Neuronal stem cell (in vitro differentiated cells): ENCODE data around the gene PLXDC1.

Source experiments
- DNase-seq: peaks from one replicate; pipeline ENCODE4 v3.0.0-alpha.2; 2013; ENCODE audit warnings: low spot score
- H2AFZ ChIP-seq: one replicate; pipeline ENCODE4 v1.6.1; 2013; ENCODE audit warnings: mild to moderate bottlenecking, low read length, inconsistent platforms
- H2AK5ac ChIP-seq: 2 replicates; pipeline ENCODE4 v1.6.1; 2013; ENCODE audit warnings: low read depth, mild to moderate bottlenecking, inconsistent platforms, low read length, moderate library complexity, mixed read lengths
- H2BK120ac ChIP-seq: 2 replicates; pipeline ENCODE4 v1.6.1; 2013; ENCODE audit warnings: low read depth, mild to moderate bottlenecking, inconsistent platforms, low read length, moderate library complexity, mixed read lengths
- H2BK12ac ChIP-seq: one replicate; pipeline ENCODE4 v1.6.1; 2013; ENCODE audit warnings: low read length, inconsistent platforms
- H2BK15ac ChIP-seq: 2 replicates; pipeline ENCODE4 v1.6.1; 2013; ENCODE audit warnings: mild to moderate bottlenecking, low read length, inconsistent platforms, mixed read lengths
- H2BK5ac ChIP-seq: one replicate; pipeline ENCODE4 v1.6.1; 2013; ENCODE audit warnings: inconsistent platforms, mild to moderate bottlenecking, low read length, moderate library complexity
- H3K14ac ChIP-seq: one replicate; pipeline ENCODE4 v1.6.1; 2013; ENCODE audit warnings: low read length, inconsistent platforms
- H3K18ac ChIP-seq: 2 replicates; pipeline ENCODE4 v1.6.1; 2013; ENCODE audit warnings: low read length, inconsistent platforms
- H3K23ac ChIP-seq: 2 replicates; pipeline ENCODE4 v1.6.1; 2013; ENCODE audit warnings: low read depth, mild to moderate bottlenecking, mixed read lengths, low read length, inconsistent platforms; ENCODE audit not compliant: poor library complexity
- H3K27ac ChIP-seq: replicated peaks from 3 replicates; pipeline ENCODE4 v1.5.1; 2013; ENCODE audit warnings: low read length, inconsistent platforms
- H3K27me3 ChIP-seq, 3 experiments: 2 replicates each; pipeline ENCODE4 v1.6.1; 2013; ENCODE audit warnings: low read length in 3 of 3, mild to moderate bottlenecking in 2 of 3, inconsistent platforms in 1 of 3, low read depth in 1 of 3, mixed read lengths in 1 of 3, moderate library complexity in 1 of 3; ENCODE audit not compliant: control insufficient read depth in 3 of 3, insufficient read depth in 3 of 3
- H3K36me3 ChIP-seq, 2 donors: replicated peaks in 1 of 2; 2 replicates each; pipeline ENCODE4 v1.6.1; 2013; ENCODE audit warnings: low read length in 2 of 2; ENCODE audit not compliant: control insufficient read depth in 2 of 2, insufficient read depth in 2 of 2
- H3K4ac ChIP-seq: 2 replicates; pipeline ENCODE4 v1.6.1; 2013; ENCODE audit warnings: inconsistent platforms, mild to moderate bottlenecking, low read length, moderate library complexity
- H3K4me1 ChIP-seq, 2 donors: 1 replicate in 1 of 2; 2 replicates in 1 of 2; pipeline ENCODE4 v1.6.1; 2013; ENCODE audit warnings: low read length in 2 of 2, low read depth in 1 of 2; ENCODE audit not compliant: control insufficient read depth in 2 of 2, insufficient read depth in 1 of 2
- H3K4me2 ChIP-seq: one replicate; pipeline ENCODE4 v1.6.1; 2013; ENCODE audit warnings: mild to moderate bottlenecking, low read length, inconsistent platforms; ENCODE audit not compliant: insufficient read depth, poor library complexity, severe bottlenecking
- H3K4me3 ChIP-seq, 2 donors: 2 replicates each; pipeline ENCODE4 v1.5.1; 2013; ENCODE audit warnings: low read length in 2 of 2, mild to moderate bottlenecking in 2 of 2, inconsistent platforms in 1 of 2, moderate library complexity in 1 of 2
- H3K79me1 ChIP-seq: one replicate; pipeline ENCODE4 v1.6.1; 2013; ENCODE audit warnings: low read depth, mild to moderate bottlenecking, inconsistent platforms, low read length, moderate library complexity
- H3K9ac ChIP-seq: one replicate; pipeline ENCODE4 v1.6.1; 2013; ENCODE audit warnings: mild to moderate bottlenecking, low read depth, low read length, inconsistent platforms; ENCODE audit not compliant: poor library complexity
- H3K9me3 ChIP-seq, 2 donors: replicated peaks in 1 of 2; 2 replicates each; pipeline versions ENCODE3 to v1.6.1; 2013; ENCODE audit warnings: low read length in 2 of 2, mild to moderate bottlenecking in 2 of 2, inconsistent platforms in 1 of 2, low read depth in 1 of 2, mixed read lengths in 1 of 2, moderate library complexity in 1 of 2; ENCODE audit not compliant: control insufficient read depth in 2 of 2, insufficient read depth in 1 of 2
- H4K8ac ChIP-seq: one replicate; pipeline ENCODE4 v1.6.1; 2013; ENCODE audit warnings: low read depth, mild to moderate bottlenecking, inconsistent platforms, low read length, moderate library complexity
- H4K91ac ChIP-seq: one replicate; pipeline ENCODE4 v1.6.1; 2013; ENCODE audit warnings: low read length, low read depth, mild to moderate bottlenecking, inconsistent platforms; ENCODE audit not compliant: poor library complexity
- WGBS, 2 donors: extraction: QIAGEN DNeasy Blood & Tissue Kit; methylation state at CpG; one replicate each; pipeline ENCODE4 v1.1.7; 2013; ENCODE audit warnings: missing lambda C conversion rate in 2 of 2, mixed read lengths in 1 of 2; ENCODE audit not compliant: insufficient read length in 2 of 2, insufficient replicate concordance in 1 of 2; ENCODE audit errors: extremely low coverage in 2 of 2; 5-methylcytosine and 5-hydroxymethylcytosine counted together

The PLXDC1 gene

GRCh38 chr17:39099663-39100286 lies 51.7 kb downstream of the PLXDC1 start:
- WGBS, 2 donors, result no CpG with 5 or more reads among the region's 9 CpGs
- H3K4me3 ChIP-seq, result no peak overlapping the region

GRCh38 chr17:39098588-39098987 lies 52.8 kb downstream of the PLXDC1 start:
- no peak overlapping the region for H4K8ac ChIP-seq
- WGBS, 2 donors, result no CpG with 5 or more reads among the region's 13 CpGs
- H3K36me3 ChIP-seq, result no peaks in the 10 kb centered on the region
- H2BK12ac ChIP-seq, result no peak overlapping the region
- DNase-seq, result no peak
- H3K4me2 ChIP-seq, result no peak overlapping the region
- H2AK5ac ChIP-seq, result no peak overlapping the region
- peaks cover 5 to 18% of the 10 kb centered on the region in 2 donors for H3K4me1 ChIP-seq
- no peak overlapping the region for H3K18ac ChIP-seq
- no peak overlapping the region for H3K9ac ChIP-seq
- H3K4me3 ChIP-seq, result peak overlapping the region in 1 of 2 donors; percentile 48
- no peak overlapping the region for H4K91ac ChIP-seq
- H3K23ac ChIP-seq, result peak overlapping the region; percentile 21
- H3K27me3 ChIP-seq, result peaks cover 0 to 24% (median 0%) of the 10 kb centered on the region in 3 experiments
- H3K27ac ChIP-seq, result no peak overlapping the region
- no peak overlapping the region for H3K4ac ChIP-seq
- H2AFZ ChIP-seq, result no peak overlapping the region
- H2BK15ac ChIP-seq, result no peak overlapping the region
- H2BK120ac ChIP-seq, result no peak overlapping the region
- no peaks in the 10 kb centered on the region for H3K9me3 ChIP-seq
- H3K79me1 ChIP-seq, result no peaks in the 10 kb centered on the region
- H2BK5ac ChIP-seq, result no peak overlapping the region
- H3K14ac ChIP-seq, result no peak overlapping the region

More at GRCh38 chr17:39099663-39100286, 51.7 kb downstream of the PLXDC1 start:
- Histone ChIP-seq H2BK12ac (no peak overlapping the region), H3K79me1 (no peaks in the 10 kb centered on the region), H4K8ac (no peak overlapping the region), H3K36me3 (no peaks in the 10 kb centered on the region), H3K14ac (no peak overlapping the region), H2AFZ (no peak overlapping the region), H3K4ac (no peak overlapping the region), H3K18ac (no peak overlapping the region), H4K91ac (no peak overlapping the region), H3K27me3 (peaks cover 0 to 26% (median 0%) of the 10 kb centered on the region in 3 experiments), H3K4me2 (no peak overlapping the region), H3K23ac (no peak overlapping the region), H3K9me3 (no peaks in the 10 kb centered on the region), H3K4me1 (peaks cover 9 to 18% of the 10 kb centered on the region in 2 donors), H2BK5ac (no peak overlapping the region), H2AK5ac (no peak overlapping the region), H2BK120ac (no peak overlapping the region), H3K27ac (no peak overlapping the region), H3K9ac (no peak overlapping the region), H2BK15ac (no peak overlapping the region)
- DNase-seq, result no peak

GRCh38 chr17:39097537-39097936 lies 53.9 kb downstream of the PLXDC1 start:
- H2BK5ac ChIP-seq, result no peak overlapping the region
- no peak overlapping the region for H3K14ac ChIP-seq
- DNase-seq, result no peak
- H3K4me1 ChIP-seq, result peaks cover 9 to 18% of the 10 kb centered on the region in 2 donors
- no peaks in the 10 kb centered on the region for H3K79me1 ChIP-seq
- no peak overlapping the region for H3K27ac ChIP-seq
- no peak overlapping the region for H2BK120ac ChIP-seq
- H2AK5ac ChIP-seq, result no peak overlapping the region
- no peak overlapping the region for H2AFZ ChIP-seq
- no peak overlapping the region for H2BK15ac ChIP-seq
- H3K27me3 ChIP-seq, result peaks cover 0 to 24% (median 0%) of the 10 kb centered on the region in 3 experiments
- no peak overlapping the region for H4K91ac ChIP-seq
- H3K18ac ChIP-seq, result no peak overlapping the region
- H3K4me2 ChIP-seq, result no peak overlapping the region
- H3K9ac ChIP-seq, result no peak overlapping the region
- H3K36me3 ChIP-seq, result no peaks in the 10 kb centered on the region
- H3K23ac ChIP-seq, result no peak overlapping the region
- H3K4ac ChIP-seq, result no peak overlapping the region
- H3K4me3 ChIP-seq, result no peak overlapping the region
- H2BK12ac ChIP-seq, result no peak overlapping the region
- no CpG with 5 or more reads among the region's 7 CpGs for WGBS, 2 donors
- no peaks in the 10 kb centered on the region for H3K9me3 ChIP-seq
- H4K8ac ChIP-seq, result no peak overlapping the region

DNA sequence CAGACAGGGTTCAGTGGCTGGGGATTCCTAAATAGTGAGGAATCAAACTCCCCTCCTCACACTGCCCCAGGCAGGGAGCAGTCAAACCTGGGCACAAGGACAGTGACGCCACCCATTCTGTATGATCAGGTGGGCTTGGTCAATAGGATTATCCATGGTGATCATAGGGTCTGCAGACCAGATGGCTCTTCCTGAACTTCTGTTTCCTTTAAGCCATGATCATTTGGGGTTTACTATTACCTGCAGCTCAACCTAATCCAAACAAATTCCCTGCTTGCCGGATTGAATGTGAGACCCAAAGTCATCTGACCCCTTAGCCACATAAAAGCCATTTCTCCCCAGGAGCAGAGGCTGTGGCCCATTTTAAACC lies 54.3 kb downstream of the PLXDC1 start:
- no peak for DNase-seq
- no peak overlapping the region for H2BK5ac ChIP-seq
- no peak overlapping the region for H3K4me2 ChIP-seq
- H3K23ac ChIP-seq, result no peak overlapping the region
- no peaks in the 10 kb centered on the region for H3K79me1 ChIP-seq
- H3K27me3 ChIP-seq, result peaks cover 0 to 24% (median 0%) of the 10 kb centered on the region in 3 experiments
- H3K4me1 ChIP-seq, result peaks cover 9 to 18% of the 10 kb centered on the region in 2 donors
- H3K9me3 ChIP-seq, result peaks cover 0 to 2% of the 10 kb centered on the region in 2 donors
- H3K36me3 ChIP-seq, result no peaks in the 10 kb centered on the region
- no peak overlapping the region for H3K27ac ChIP-seq
- H4K8ac ChIP-seq, result no peak overlapping the region
- H4K91ac ChIP-seq, result no peak overlapping the region
- H2AFZ ChIP-seq, result no peak overlapping the region
- no CpG with 5 or more reads among the region's 2 CpGs for WGBS, 2 donors
- no peak overlapping the region for H3K4me3 ChIP-seq
- H3K18ac ChIP-seq, result peak overlapping the region; percentile 40
- H3K4ac ChIP-seq, result no peak overlapping the region
- peak overlapping the region; percentile 9 for H2AK5ac ChIP-seq
- no peak overlapping the region for H2BK12ac ChIP-seq
- H3K9ac ChIP-seq, result no peak overlapping the region
- H3K14ac ChIP-seq, result no peak overlapping the region
- H2BK15ac ChIP-seq, result no peak overlapping the region
- no peak overlapping the region for H2BK120ac ChIP-seq
